ENCODE results near the gene DHRS7. TPM values are rescaled to one million over a fixed set of nuclear protein-coding genes. Genes with fewer than 3 reads are reported as not detected.

The DHRS7 gene
- total RNA-seq, 1 donor from 2014 or later: 53.1 TPM

DNA sequence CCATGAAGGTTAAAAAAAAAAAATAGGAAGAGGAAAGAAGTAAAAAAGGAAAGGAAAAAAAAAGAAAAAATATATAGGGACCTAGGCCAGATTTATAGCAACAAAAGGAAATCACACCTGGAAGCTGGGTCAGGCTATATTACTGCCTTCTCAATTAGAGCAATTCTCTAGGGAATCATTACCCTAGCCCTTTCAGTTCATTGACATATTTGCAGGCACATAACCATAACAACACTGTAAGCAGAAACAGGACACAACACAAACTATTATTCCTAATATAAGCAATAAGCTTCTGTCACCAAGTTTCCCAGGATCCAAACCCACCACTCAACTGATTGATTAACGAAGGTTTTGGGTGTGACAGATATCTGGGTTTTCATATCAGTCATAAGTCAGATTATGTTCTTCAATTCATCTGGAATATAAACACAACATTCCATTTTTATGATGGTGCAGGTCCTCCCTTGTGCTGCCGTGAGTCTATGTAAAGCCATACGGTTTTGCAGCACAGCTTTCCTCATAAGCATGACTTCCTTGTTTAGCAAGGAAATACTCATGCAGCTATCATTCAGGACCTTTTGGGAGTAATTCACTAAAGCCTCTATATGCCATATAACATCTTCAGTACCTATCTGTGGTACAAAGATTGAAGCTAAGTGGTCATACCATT, 69.3 kb downstream of the DHRS7 start:
- H3K27ac Mint-ChIP-seq (ENCODE audit: unreplicated experiment): peak overlapping the region; percentile 62

GRCh38 chr14:60095231-60095630, 70.0 kb downstream of the DHRS7 start:
- Mint-ChIP-seq H3K27me3 (ENCODE audit: low read depth) (no peaks in the 10 kb centered on the region), H3K27ac (ENCODE audit: unreplicated experiment) (peak overlapping the region; percentile 63), H3K9me3 (ENCODE audit: low read depth) (no peaks in the 10 kb centered on the region), H3K4me1 (ENCODE audit: low read depth) (peaks cover 55% of the 10 kb centered on the region), H3K36me3 (ENCODE audit: low read depth) (peaks cover 10% of the 10 kb centered on the region), H3K4me3 (ENCODE audit: unreplicated experiment) (peak overlapping the region; percentile 38)
- no peak for TF ChIP-seq CTCF (IDR thresholded peaks at IDR 0.05)
- DNase-seq (ENCODE audit: low spot score): no peak

More for the DNA sequence above, 69.3 kb downstream of the DHRS7 start:
- DNase-seq (ENCODE audit: low spot score): no peak
- H3K36me3 Mint-ChIP-seq (ENCODE audit: low read depth): peaks cover 10% of the 10 kb centered on the region
- TF ChIP-seq CTCF (IDR thresholded peaks at IDR 0.05): no peak
- H3K4me1 Mint-ChIP-seq (ENCODE audit: low read depth): peaks cover 54% of the 10 kb centered on the region
- no peaks in the 10 kb centered on the region for H3K27me3 Mint-ChIP-seq (ENCODE audit: low read depth)
- no peaks in the 10 kb centered on the region for H3K9me3 Mint-ChIP-seq (ENCODE audit: low read depth)
- no peak overlapping the region for H3K4me3 Mint-ChIP-seq (ENCODE audit: unreplicated experiment)

GRCh38 chr14:60094306-60094897, 70.8 kb downstream of the DHRS7 start:
- Mint-ChIP-seq H3K9me3 (ENCODE audit: low read depth) (no peaks in the 10 kb centered on the region), H3K27ac (ENCODE audit: unreplicated experiment) (peak overlapping the region; percentile 99), H3K36me3 (ENCODE audit: low read depth) (peaks cover 8% of the 10 kb centered on the region), H3K4me1 (ENCODE audit: low read depth) (peaks cover 55% of the 10 kb centered on the region), H3K4me3 (ENCODE audit: unreplicated experiment) (peak overlapping the region; percentile 93), H3K27me3 (ENCODE audit: low read depth) (no peaks in the 10 kb centered on the region)
- TF ChIP-seq CTCF (IDR thresholded peaks at IDR 0.05): no peak
- DNase-seq (ENCODE audit: low spot score): no peak

Other genes starting within 250 kb of the DHRS7 start
- not detected in 3 replicates for gene LRRC9, start 245.3 kb downstream of the DHRS7 start, total RNA-seq
- 48.9 to 57.2 TPM (median 52.9 TPM) in 3 replicates for gene PCNX4, start 73.5 kb downstream of the DHRS7 start, total RNA-seq
- gene PPM1A, start 83.8 kb upstream of the DHRS7 start, total RNA-seq: 42.7 to 51.5 TPM (median 43.9 TPM) in 3 replicates